ENCODE data around the gene CLEC5A. TPM values are rescaled to one million over a fixed set of nuclear protein-coding genes. Genes with fewer than 3 reads are reported as not detected.

The CLEC5A gene
- not detected in 2 replicates for total RNA-seq
- long read RNA-seq, result 0 reads

- peaks cover 7% of the 10 kb centered on the region for H3K9me3 Mint-ChIP-seq
- DNase-seq (ENCODE audit: low read depth, low spot score), result no peak
- no peak within 1 kb of the TSS for H3K27ac Mint-ChIP-seq (ENCODE audit: unreplicated experiment)
- no peak within 1 kb of the TSS for H3K4me3 Mint-ChIP-seq
- H3K4me1 Mint-ChIP-seq, result no peaks in the 10 kb centered on the region
- TF ChIP-seq CTCF (conservative IDR thresholded peaks at IDR 0.05), result no peak
- H3K27me3 Mint-ChIP-seq (ENCODE audit: low read depth), result peaks cover 2% of the 10 kb centered on the region
- H3K36me3 Mint-ChIP-seq (ENCODE audit: low read depth), result no peaks in the 10 kb centered on the region
Observed at GRCh38 chr7:141946796-141947195, at the start of gene CLEC5A. Gene CLEC5A, minus strand, starts transcription at chr7:141946974. Its CDS starts 682 bp downstream, at chr7:141946292.

- H3K36me3 Mint-ChIP-seq (ENCODE audit: low read depth), result no peaks in the 10 kb centered on the region
- peaks cover 4% of the 10 kb centered on the region for H3K27me3 Mint-ChIP-seq (ENCODE audit: low read depth)
- DNase-seq (ENCODE audit: low read depth, low spot score), result no peak
- peaks cover 2% of the 10 kb centered on the region for H3K9me3 Mint-ChIP-seq
- no peaks in the 10 kb centered on the region for H3K4me1 Mint-ChIP-seq
- no peak for TF ChIP-seq CTCF (conservative IDR thresholded peaks at IDR 0.05)
- no peak overlapping the region for H3K27ac Mint-ChIP-seq (ENCODE audit: unreplicated experiment)
- H3K4me3 Mint-ChIP-seq, result no peak overlapping the region
Observed at GRCh38 chr7:141993354-141993753, 46.6 kb upstream of the CLEC5A start.

- Mint-ChIP-seq H3K9me3 (no peaks in the 10 kb centered on the region), H3K4me3 (no peak overlapping the region), H3K4me1 (no peaks in the 10 kb centered on the region), H3K27me3 (ENCODE audit: low read depth) (peaks cover 4% of the 10 kb centered on the region), H3K27ac (ENCODE audit: unreplicated experiment) (no peak overlapping the region), H3K36me3 (ENCODE audit: low read depth) (no peaks in the 10 kb centered on the region)
- DNase-seq (ENCODE audit: low read depth, low spot score), result no peak
- no peak for TF ChIP-seq CTCF (conservative IDR thresholded peaks at IDR 0.05)
Observed at GRCh38 chr7:141992688-141993087, 45.9 kb upstream of the CLEC5A start.

GRCh38 chr7:141992156-141992555 lies 45.4 kb upstream of the CLEC5A start:
- Mint-ChIP-seq H3K27ac (ENCODE audit: unreplicated experiment) (no peak overlapping the region), H3K27me3 (ENCODE audit: low read depth) (peaks cover 4% of the 10 kb centered on the region), H3K4me3 (no peak overlapping the region), H3K4me1 (no peaks in the 10 kb centered on the region), H3K36me3 (ENCODE audit: low read depth) (no peaks in the 10 kb centered on the region), H3K9me3 (no peaks in the 10 kb centered on the region)
- TF ChIP-seq CTCF (conservative IDR thresholded peaks at IDR 0.05), result no peak
- DNase-seq (ENCODE audit: low read depth, low spot score), result no peak

GRCh38 chr7:141991140-141991539 lies 44.4 kb upstream of the CLEC5A start:
- Mint-ChIP-seq H3K4me3 (no peak overlapping the region), H3K27me3 (ENCODE audit: low read depth) (peaks cover 4% of the 10 kb centered on the region), H3K27ac (ENCODE audit: unreplicated experiment) (no peak overlapping the region), H3K36me3 (ENCODE audit: low read depth) (no peaks in the 10 kb centered on the region), H3K4me1 (no peaks in the 10 kb centered on the region), H3K9me3 (peaks cover 1% of the 10 kb centered on the region)
- DNase-seq (ENCODE audit: low read depth, low spot score), result no peak
- TF ChIP-seq CTCF (conservative IDR thresholded peaks at IDR 0.05), result no peak

Measured in neural crest cell (in vitro differentiated cells).